IMR-90 (cell line): ENCODE measurements around the gene SMIM22. TPM values are rescaled to one million over a fixed set of nuclear protein-coding genes. Genes with fewer than 3 reads are reported as not detected.

ENCODE experiments used
- ATAC-seq: fragments of 200-7000 bp; cut with Tn5 transposase; 2 replicates; pipeline ENCODE4 v1.9.1; 2020; ENCODE audit warnings: low read depth, mild to moderate bottlenecking, moderate library complexity
- BruUV-seq: library from RNA; stranded (reverse); fragments of 400-500 nt; replicated peaks from 2 replicates; lab custom pipeline; 2021; lab: Mats Ljungman, UMichigan
- CTCF ChIA-PET: fragments of 300-600 bp; formaldehyde crosslinking; extraction: SDS; loops from one replicate; lab custom pipeline; 2021; ENCODE audit warnings: antibody characterized with exemption; lab: Yijun Ruan, JAX
- POLR2A ChIA-PET: fragments of 300-600 bp; sonication (Branson Sonifier 250); formaldehyde crosslinking; loops from one replicate; lab custom pipeline; 2022; ENCODE audit warnings: antibody characterized with exemption; ENCODE audit not compliant: unreplicated experiment; lab: Charles Lee
- DNase-seq: peaks from one replicate; pipeline ENCODE4 v3.0.0; 2013
- H2AFZ ChIP-seq: replicated peaks from 2 replicates; pipeline ENCODE3; 2013; ENCODE audit warnings: low read length, mild to moderate bottlenecking; ENCODE audit not compliant: poor library complexity
- H2AK5ac ChIP-seq: 2 replicates; pipeline ENCODE4 v1.6.1; 2013; ENCODE audit warnings: low read depth, low read length, inconsistent platforms
- H2AK9ac ChIP-seq: replicated peaks from 2 replicates; pipeline ENCODE3; 2013; ENCODE audit warnings: mild to moderate bottlenecking, low read depth, low read length, moderate library complexity; ENCODE audit not compliant: poor library complexity
- H2BK120ac ChIP-seq: 2 replicates; pipeline ENCODE4 v1.6.1; 2013; ENCODE audit warnings: low read depth, low read length, inconsistent platforms
- H2BK15ac ChIP-seq: 3 replicates; pipeline ENCODE4 v1.6.1; 2013; ENCODE audit warnings: low read depth, low read length, inconsistent platforms
- H2BK20ac ChIP-seq: 2 replicates; pipeline ENCODE4 v1.6.1; 2013; ENCODE audit warnings: low read depth, mild to moderate bottlenecking, inconsistent platforms, low read length, moderate library complexity
- H2BK5ac ChIP-seq: 2 replicates; pipeline ENCODE4 v1.6.1; 2013; ENCODE audit warnings: mild to moderate bottlenecking, low read depth, low read length, inconsistent platforms; ENCODE audit not compliant: poor library complexity, severe bottlenecking
- H3K14ac ChIP-seq: replicated peaks from 2 replicates; pipeline ENCODE4 v1.6.1; 2013; ENCODE audit warnings: low read depth, low read length, inconsistent platforms
- H3K18ac ChIP-seq: 2 replicates; pipeline ENCODE4 v1.6.1; 2013; ENCODE audit warnings: low read depth, low read length, control low read depth
- H3K23ac ChIP-seq: 2 replicates; pipeline ENCODE4 v1.6.1; 2013; ENCODE audit warnings: low read depth, low read length, inconsistent platforms
- H3K27ac ChIP-seq: 2 replicates; pipeline ENCODE4 v1.5.1; 2013; ENCODE audit warnings: mild to moderate bottlenecking, control low read depth, low read length; ENCODE audit not compliant: insufficient read depth
- H3K27me3 ChIP-seq: 2 replicates; pipeline ENCODE4 v1.6.1; 2013; ENCODE audit warnings: low read length; ENCODE audit not compliant: control insufficient read depth, insufficient read depth
- H3K36me3 ChIP-seq: 2 replicates; pipeline ENCODE4 v1.6.1; 2013; ENCODE audit warnings: low read length, mixed read lengths; ENCODE audit not compliant: control insufficient read depth, insufficient read depth
- H3K4ac ChIP-seq: 2 replicates; pipeline ENCODE4 v1.6.1; 2013; ENCODE audit warnings: low read depth, low read length, inconsistent platforms
- H3K4me1 ChIP-seq: 2 replicates; pipeline ENCODE4 v1.6.1; 2013; ENCODE audit warnings: low read length, mixed read lengths; ENCODE audit not compliant: control insufficient read depth, insufficient read depth
- H3K4me2 ChIP-seq: 2 replicates; pipeline ENCODE4 v1.6.1; 2013; ENCODE audit warnings: low read depth, mild to moderate bottlenecking, control low read depth, low read length, moderate library complexity
- H3K4me3 ChIP-seq: 2 replicates; pipeline ENCODE4 v1.5.1; 2013; ENCODE audit warnings: low read depth, mild to moderate bottlenecking, control low read depth, low read length, moderate library complexity; ENCODE audit not compliant: insufficient read depth
- H3K56ac ChIP-seq: 2 replicates; pipeline ENCODE4 v1.6.1; 2013; ENCODE audit warnings: low read length, inconsistent platforms; ENCODE audit not compliant: insufficient read depth; ENCODE audit errors: extremely low read depth
- H3K79me1 ChIP-seq, 2 experiments: 2 replicates each; pipeline ENCODE4 v1.6.1; 2013; ENCODE audit warnings: low read length in 2 of 2, inconsistent platforms in 1 of 2, low read depth in 1 of 2
- H3K9ac ChIP-seq: 2 replicates; pipeline ENCODE4 v1.6.1; 2013; ENCODE audit warnings: low read depth, low read length, control low read depth
- H3K9me1 ChIP-seq: 2 replicates; pipeline ENCODE4 v1.6.1; 2013; ENCODE audit warnings: low read length, inconsistent platforms; ENCODE audit not compliant: insufficient read depth
- H3K9me3 ChIP-seq: 2 replicates; pipeline ENCODE4 v1.6.1; 2013; ENCODE audit warnings: low read length; ENCODE audit not compliant: control insufficient read depth, insufficient read depth
- H4K20me1 ChIP-seq: 2 replicates; pipeline ENCODE4 v1.6.1; 2013; ENCODE audit warnings: low read length, inconsistent platforms; ENCODE audit not compliant: insufficient read depth
- H4K5ac ChIP-seq: 2 replicates; pipeline ENCODE4 v1.6.1; 2013; ENCODE audit warnings: mild to moderate bottlenecking, low read depth, low read length, control low read depth
- H4K8ac ChIP-seq, 2 experiments: 2 replicates each; pipeline ENCODE4 v1.6.1; 2013; ENCODE audit warnings: low read depth in 2 of 2, low read length in 2 of 2, control low read depth in 1 of 2, inconsistent platforms in 1 of 2
- H4K91ac ChIP-seq: 2 replicates; pipeline ENCODE4 v1.6.1; 2013; ENCODE audit warnings: low read depth, low read length, inconsistent platforms; ENCODE audit not compliant: insufficient read depth
- BHLHE40 ChIP-seq: fragments of 150-350 bp; IDR thresholded peaks from 2 replicates; pipeline ENCODE4 v1.6.1; 2016; ENCODE audit warnings: mild to moderate bottlenecking, low read depth, low read length
- CEBPB ChIP-seq: IDR thresholded peaks from 2 replicates; pipeline ENCODE4 v1.6.1; 2012; ENCODE audit warnings: low read depth, low read length, improper control_type of control experiment
- CHD1 ChIP-seq: IDR thresholded peaks from 2 replicates; pipeline ENCODE4 v1.6.1; 2012; ENCODE audit warnings: low read depth, low read length, improper control_type of control experiment
- FOS ChIP-seq: fragments of 150-350 bp; IDR thresholded peaks from 2 replicates; pipeline ENCODE4 v1.6.1; 2016; ENCODE audit warnings: low read depth, low read length
- MAFK ChIP-seq: IDR thresholded peaks from 2 replicates; pipeline ENCODE4 v1.6.1; 2012; ENCODE audit warnings: low read depth, low read length, improper control_type of control experiment
- MAZ ChIP-seq: IDR thresholded peaks from 2 replicates; pipeline ENCODE4 v1.6.1; 2012; ENCODE audit warnings: low read depth, mild to moderate bottlenecking, low read length, improper control_type of control experiment, moderate library complexity, borderline replicate concordance
- MXI1 ChIP-seq: IDR thresholded peaks from 2 replicates; pipeline ENCODE4 v1.6.1; 2012; ENCODE audit warnings: low read depth, mild to moderate bottlenecking, low read length, moderate library complexity, borderline replicate concordance
- NFE2L2 ChIP-seq: fragments of 150-350 bp; IDR thresholded peaks from 2 replicates; pipeline ENCODE4 v1.6.1; 2016; ENCODE audit warnings: low read depth, mild to moderate bottlenecking, low read length
- POLR2A ChIP-seq: IDR thresholded peaks from 2 replicates; pipeline ENCODE4 v1.6.1; 2012; ENCODE audit warnings: mild to moderate bottlenecking, low read depth, low read length
- RAD21 ChIP-seq: IDR thresholded peaks from 2 replicates; pipeline ENCODE4 v1.6.1; 2012; ENCODE audit warnings: low read length, improper control_type of control experiment
- RCOR1 ChIP-seq: IDR thresholded peaks from 2 replicates; pipeline ENCODE4 v1.6.1; 2012; ENCODE audit warnings: mild to moderate bottlenecking, low read length, improper control_type of control experiment; ENCODE audit not compliant: insufficient replicate concordance
- RFX5 ChIP-seq: IDR thresholded peaks from 2 replicates; pipeline ENCODE4 v1.8.0; 2012; ENCODE audit warnings: low read depth, mild to moderate bottlenecking, low read length, moderate library complexity
- SMC3 ChIP-seq: fragments of 150-350 bp; IDR thresholded peaks from 2 replicates; pipeline ENCODE4 v1.6.1; 2016; ENCODE audit warnings: low read depth, mild to moderate bottlenecking, antibody characterized with exemption, low read length, moderate library complexity
- WGBS, 2 experiments: methylation state at CpG; one replicate each; pipeline versions ENCODE4 v1.1.5 to v1.1.7; 2013; ENCODE audit warnings: missing lambda C conversion rate in 2 of 2; ENCODE audit not compliant: insufficient read length in 1 of 2; ENCODE audit errors: extremely low coverage in 2 of 2; 5-methylcytosine and 5-hydroxymethylcytosine counted together
- dilution Hi-C: fragments of 300-500 bp; cut with HindIII; formaldehyde crosslinking; loops from one replicate; pipeline ENCODE4 v1.14.3; 2018; ENCODE audit warnings: low sequenced_read_pairs; ENCODE audit not compliant: unreplicated experiment
- in situ Hi-C: fragments of 300-500 bp; cut with MboI; formaldehyde crosslinking; loops from 3 replicates; pipeline ENCODE4 v1.14.3; 2019; ENCODE audit warnings: low sequenced_read_pairs, inconsistent platforms, mixed read lengths
- intact Hi-C: fragments of 100-400 bp; cut with micrococcal nuclease; formaldehyde crosslinking; loops from 2 replicates; pipeline ENCODE4 v1.10.0; 2022
- polyA plus RNA-seq, 3 experiments: library from polyadenylated mRNA; depleted of rRNA; stranded (reverse); fragments of >200 nt; gene quantifications; 2 replicates each; pipeline ENCODE4 v1.2.3, GENCODE V29; 2012; ENCODE audit warnings: low replicate concordance in 1 of 3
- total RNA-seq: library from RNA; depleted of rRNA; stranded (reverse); fragments of >200 nt; gene quantifications from 2 replicates; pipeline ENCODE4 v1.2.3, GENCODE V29; 2012
- TF ChIP-seq, protein P1 (sequence below): fragments of 150-350 bp; IDR thresholded peaks from 2 replicates; pipeline ENCODE4 v1.6.1; 2017; ENCODE audit warnings: mild to moderate bottlenecking, antibody characterized with exemption, low read length, low read depth
- TF ChIP-seq, protein P2 (sequence below): conservative IDR thresholded peaks from 2 replicates; pipeline ENCODE4 v1.5.1; 2012; ENCODE audit warnings: mild to moderate bottlenecking, low read depth, low read length, improper control_type of control experiment
- TF ChIP-seq, protein P3 (sequence below): fragments of 150-350 bp; IDR thresholded peaks from 2 replicates; pipeline ENCODE4 v1.6.1; 2016; ENCODE audit warnings: low read depth, mild to moderate bottlenecking, low read length, moderate library complexity, borderline replicate concordance

SMIM22 gene
- total and polyA plus RNA-seq, 2 of the 4 experiments (the other 2 are of a cell fraction): not detected

DNA sequence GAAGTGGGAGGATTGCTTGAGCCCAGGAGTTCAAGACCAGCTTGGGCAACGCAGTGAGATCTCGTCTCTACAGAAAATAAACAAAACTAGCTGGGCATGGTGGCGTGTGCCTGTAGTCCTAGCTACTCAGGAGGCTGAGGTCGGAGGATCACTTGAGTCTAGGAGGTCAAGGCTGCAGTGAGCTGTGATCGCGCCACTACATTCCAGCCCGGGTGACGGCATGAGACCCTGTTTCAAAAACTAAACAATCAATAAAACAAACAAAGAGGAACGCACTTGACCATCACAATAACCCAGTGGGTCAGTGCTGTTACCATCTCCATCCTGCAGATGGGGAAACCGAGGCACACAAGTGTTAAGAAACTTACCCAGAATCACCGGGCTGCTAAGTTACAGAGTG lies 41.9 kb upstream of the SMIM22 start:
- TF ChIP-seq, protein P1, sequence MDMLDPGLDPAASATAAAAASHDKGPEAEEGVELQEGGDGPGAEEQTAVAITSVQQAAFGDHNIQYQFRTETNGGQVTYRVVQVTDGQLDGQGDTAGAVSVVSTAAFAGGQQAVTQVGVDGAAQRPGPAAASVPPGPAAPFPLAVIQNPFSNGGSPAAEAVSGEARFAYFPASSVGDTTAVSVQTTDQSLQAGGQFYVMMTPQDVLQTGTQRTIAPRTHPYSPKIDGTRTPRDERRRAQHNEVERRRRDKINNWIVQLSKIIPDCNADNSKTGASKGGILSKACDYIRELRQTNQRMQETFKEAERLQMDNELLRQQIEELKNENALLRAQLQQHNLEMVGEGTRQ: no peak
- TF ChIP-seq BHLHE40 (no peak), NFE2L2 (no peak), FOS (no peak), RCOR1 (no peak), MAZ (no peak), MXI1 (no peak), CEBPB (no peak), POLR2A (no peak), SMC3 (no peak), CHD1 (no peak), RAD21 (no peak), RFX5 (no peak), MAFK (no peak)
- TF ChIP-seq, protein P2, sequence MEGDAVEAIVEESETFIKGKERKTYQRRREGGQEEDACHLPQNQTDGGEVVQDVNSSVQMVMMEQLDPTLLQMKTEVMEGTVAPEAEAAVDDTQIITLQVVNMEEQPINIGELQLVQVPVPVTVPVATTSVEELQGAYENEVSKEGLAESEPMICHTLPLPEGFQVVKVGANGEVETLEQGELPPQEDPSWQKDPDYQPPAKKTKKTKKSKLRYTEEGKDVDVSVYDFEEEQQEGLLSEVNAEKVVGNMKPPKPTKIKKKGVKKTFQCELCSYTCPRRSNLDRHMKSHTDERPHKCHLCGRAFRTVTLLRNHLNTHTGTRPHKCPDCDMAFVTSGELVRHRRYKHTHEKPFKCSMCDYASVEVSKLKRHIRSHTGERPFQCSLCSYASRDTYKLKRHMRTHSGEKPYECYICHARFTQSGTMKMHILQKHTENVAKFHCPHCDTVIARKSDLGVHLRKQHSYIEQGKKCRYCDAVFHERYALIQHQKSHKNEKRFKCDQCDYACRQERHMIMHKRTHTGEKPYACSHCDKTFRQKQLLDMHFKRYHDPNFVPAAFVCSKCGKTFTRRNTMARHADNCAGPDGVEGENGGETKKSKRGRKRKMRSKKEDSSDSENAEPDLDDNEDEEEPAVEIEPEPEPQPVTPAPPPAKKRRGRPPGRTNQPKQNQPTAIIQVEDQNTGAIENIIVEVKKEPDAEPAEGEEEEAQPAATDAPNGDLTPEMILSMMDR: no peak
- TF ChIP-seq, protein P3, sequence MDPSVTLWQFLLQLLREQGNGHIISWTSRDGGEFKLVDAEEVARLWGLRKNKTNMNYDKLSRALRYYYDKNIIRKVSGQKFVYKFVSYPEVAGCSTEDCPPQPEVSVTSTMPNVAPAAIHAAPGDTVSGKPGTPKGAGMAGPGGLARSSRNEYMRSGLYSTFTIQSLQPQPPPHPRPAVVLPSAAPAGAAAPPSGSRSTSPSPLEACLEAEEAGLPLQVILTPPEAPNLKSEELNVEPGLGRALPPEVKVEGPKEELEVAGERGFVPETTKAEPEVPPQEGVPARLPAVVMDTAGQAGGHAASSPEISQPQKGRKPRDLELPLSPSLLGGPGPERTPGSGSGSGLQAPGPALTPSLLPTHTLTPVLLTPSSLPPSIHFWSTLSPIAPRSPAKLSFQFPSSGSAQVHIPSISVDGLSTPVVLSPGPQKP: no peak
- Histone ChIP-seq H3K56ac (no peak overlapping the region), H2AK5ac (no peak overlapping the region), H3K4me3 (no peak overlapping the region), H3K18ac (no peak overlapping the region), H3K23ac (no peak overlapping the region), H2AFZ (no peak overlapping the region), H2AK9ac (no peak overlapping the region), H3K9me3 (peaks cover 4% of the 10 kb centered on the region), H4K91ac (no peak overlapping the region), H2BK5ac (no peak overlapping the region), H3K27ac (no peak overlapping the region), H4K8ac (no peak overlapping the region), H3K27me3 (no peaks in the 10 kb centered on the region), H2BK20ac (no peak overlapping the region), H3K36me3 (peaks cover 52% of the 10 kb centered on the region), H4K20me1 (peaks cover 5% of the 10 kb centered on the region; the same call in 1 of the 2 replicates), H3K9me1 (no peaks in the 10 kb centered on the region), H3K4me1 (no peaks in the 10 kb centered on the region), H2BK15ac (no peak overlapping the region), H3K4ac (no peak overlapping the region), H3K14ac (no peak overlapping the region), H3K4me2 (no peak overlapping the region), H3K79me1 (peaks cover 6 to 9% of the 10 kb centered on the region in 2 experiments; a peak in 3 of 4 replicates), H4K5ac (no peak overlapping the region), H2BK120ac (no peak overlapping the region), H3K9ac (no peak overlapping the region)
- ATAC-seq: no peak
- in situ Hi-C loops: no loop called here
- 93% methylated on average over 3 of the region's 11 CpGs; no CpG with 5 or more reads in 1 of the 2 experiments for WGBS, 2 experiments
- intact Hi-C loops: no loop called here
- BruUV-seq: no TSS peak
- DNase-seq: no peak
- dilution Hi-C loops: no loop called here
- POLR2A ChIA-PET: no interaction called here
- CTCF ChIA-PET: no interaction called here
